CD4-positive, alpha-beta T cell treated with Interleukin-21 for 1 hour (primary cell): ENCODE data around the gene SFMBT1.

Source experiments
- DNase-seq: peaks from one replicate; pipeline ENCODE4 v3.0.0-alpha.2; 2020

The SFMBT1 gene

DNA sequence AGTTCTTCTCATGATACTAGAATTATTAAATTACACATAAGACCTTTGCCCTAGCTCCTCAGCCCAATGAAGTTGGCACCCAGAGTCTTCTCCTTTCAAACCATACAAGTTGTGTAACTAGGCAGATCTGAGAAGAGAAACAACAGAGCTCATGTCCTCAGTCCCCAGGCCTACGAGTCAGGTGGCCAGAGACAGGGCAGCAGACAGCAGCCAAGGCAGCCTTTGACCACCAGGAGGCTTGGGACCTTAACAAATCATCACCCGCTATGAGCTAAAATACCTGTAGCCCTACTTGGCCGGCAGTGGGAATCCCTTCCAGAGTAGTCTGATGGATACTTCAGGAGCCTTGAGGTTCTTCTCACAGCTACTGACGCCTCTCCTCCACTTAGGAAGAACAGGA is 166.8 kb downstream of the SFMBT1 start:
- DNase-seq: no peak

DNA sequence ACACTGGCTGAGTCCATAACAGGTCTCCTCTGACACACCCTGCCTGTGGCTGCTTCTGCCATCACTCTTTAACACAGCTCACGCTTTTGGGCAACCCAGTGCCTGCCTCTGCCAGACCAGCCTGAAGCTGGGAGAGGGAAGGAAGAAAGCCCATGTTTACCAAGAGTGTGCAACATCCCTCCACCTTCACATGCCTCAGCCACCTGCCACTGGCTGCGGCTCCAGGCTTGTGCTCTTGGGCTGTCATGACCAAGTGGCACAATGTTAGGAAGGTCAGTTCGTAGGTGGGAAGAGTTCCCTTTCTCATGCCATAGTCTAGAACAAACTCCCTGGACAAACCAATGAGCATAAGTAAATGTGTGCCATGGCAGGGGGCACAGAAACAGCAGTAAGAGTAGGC is 168.8 kb downstream of the SFMBT1 start:
- no peak for DNase-seq

- DNase-seq: no peak
Measured at GRCh38 chr3:52874864-52875587, 170.8 kb downstream of the SFMBT1 start.

DNA sequence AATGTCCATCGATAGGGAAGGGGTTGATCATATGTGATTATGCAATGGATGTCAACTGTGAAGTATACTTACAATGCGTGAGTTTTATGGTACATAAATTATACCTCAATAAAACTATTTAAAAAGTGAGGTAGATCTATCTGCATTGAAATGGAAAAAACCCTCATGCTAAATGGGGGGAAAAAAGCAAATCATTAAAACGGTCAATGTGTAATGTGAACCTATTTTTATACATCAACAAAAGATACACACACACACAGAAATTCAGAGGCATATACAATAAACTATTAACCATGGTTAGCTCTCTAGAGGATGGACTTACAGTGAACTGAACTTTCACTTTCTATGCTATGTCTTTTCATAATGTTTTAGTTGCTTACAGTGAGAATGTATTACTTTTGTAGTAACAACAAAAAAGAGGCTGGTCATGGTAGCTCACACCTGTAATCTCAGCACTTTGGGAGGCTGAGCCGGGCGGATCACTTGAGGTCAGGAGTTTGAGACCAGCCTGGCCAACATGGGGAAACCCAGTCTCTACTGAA is 171.6 kb downstream of the SFMBT1 start:
- DNase-seq: no peak

DNA sequence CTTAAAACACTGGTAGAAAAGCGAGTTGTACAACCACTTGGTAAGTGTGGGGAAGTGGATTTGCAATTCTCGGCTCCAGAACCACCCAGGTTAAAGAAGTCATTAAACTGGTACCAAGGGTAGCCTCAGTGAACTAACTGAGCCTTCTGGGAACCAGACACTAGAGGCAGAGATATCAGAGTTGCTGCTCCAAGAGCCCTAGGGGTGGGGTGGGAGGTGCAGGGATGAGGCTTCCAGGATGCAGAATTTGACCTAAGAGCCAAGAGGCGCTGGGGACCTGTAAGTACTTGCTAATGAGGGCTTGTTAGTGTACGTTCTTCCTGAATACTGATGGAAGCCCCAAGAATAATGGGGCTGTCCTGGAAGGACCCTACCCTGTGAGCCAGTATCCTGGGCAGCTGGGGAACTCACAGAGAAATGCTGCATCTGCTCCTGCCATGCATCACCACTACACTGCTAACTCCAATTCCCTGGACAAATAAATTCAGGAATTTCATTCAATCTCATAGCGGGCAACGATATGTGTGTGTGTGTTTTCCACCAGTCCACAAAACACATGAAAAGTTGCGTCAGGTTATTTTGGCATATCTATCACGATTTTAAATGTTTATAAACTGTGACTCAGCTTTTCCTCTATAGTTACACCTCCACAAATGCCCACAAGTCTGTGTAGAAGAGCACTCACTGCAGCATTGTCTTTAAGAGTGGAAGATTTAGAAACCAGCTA is 172.3 kb downstream of the SFMBT1 start:
- DNase-seq: no peak

GRCh38 chr3:52872245-52872644 is 173.6 kb downstream of the SFMBT1 start:
- no peak for DNase-seq

GRCh38 chr3:52871761-52872160 is 174.1 kb downstream of the SFMBT1 start:
- no peak for DNase-seq

- DNase-seq: no peak
Measured at GRCh38 chr3:52870471-52870870, 175.4 kb downstream of the SFMBT1 start.

GRCh38 chr3:52866427-52866826 is 179.4 kb downstream of the SFMBT1 start:
- DNase-seq: no peak

GRCh38 chr3:52865994-52866393 is 179.9 kb downstream of the SFMBT1 start:
- DNase-seq: no peak

- no peak for DNase-seq
Measured at GRCh38 chr3:52860424-52860768, 185.5 kb downstream of the SFMBT1 start.

DNA sequence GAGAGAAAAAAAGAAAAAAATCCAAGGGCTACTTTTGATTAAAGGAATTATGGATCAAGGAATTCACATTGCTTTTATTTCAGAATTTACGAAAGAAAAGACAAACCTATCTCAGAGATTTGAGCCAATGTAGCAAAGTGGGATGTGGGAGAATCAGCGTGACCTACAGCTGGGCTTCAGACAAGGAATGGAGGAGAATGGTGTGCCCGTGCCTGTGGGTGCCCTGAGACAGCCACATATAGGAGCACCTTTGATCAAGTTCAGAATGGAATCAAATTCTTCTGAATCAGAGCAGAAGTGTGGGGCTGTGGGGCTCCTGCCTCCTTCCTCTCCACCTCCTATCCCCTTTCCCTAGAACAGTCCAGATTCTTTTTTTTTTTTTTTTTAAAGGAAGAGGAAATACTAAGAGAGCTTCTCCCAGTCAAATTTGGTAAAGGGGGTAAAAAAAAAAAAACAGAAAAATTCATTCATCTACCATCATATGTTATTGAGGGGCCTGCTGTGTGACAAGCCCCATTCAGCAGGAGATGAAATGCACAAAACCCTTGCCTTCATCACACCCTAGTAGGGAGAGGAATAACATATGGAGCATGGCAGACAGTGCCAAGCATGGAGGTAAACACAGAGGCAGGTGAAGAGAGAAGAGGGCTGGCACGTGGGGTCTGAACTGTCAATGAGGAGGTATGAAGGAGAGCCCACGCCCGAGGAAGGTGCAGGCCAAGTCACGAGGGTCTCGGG is 186.0 kb downstream of the SFMBT1 start:
- DNase-seq: no peak

GRCh38 chr3:52857864-52858263 is 188.0 kb downstream of the SFMBT1 start:
- no peak for DNase-seq

- DNase-seq: no peak
Measured at GRCh38 chr3:52857133-52857532, 188.7 kb downstream of the SFMBT1 start.

DNA sequence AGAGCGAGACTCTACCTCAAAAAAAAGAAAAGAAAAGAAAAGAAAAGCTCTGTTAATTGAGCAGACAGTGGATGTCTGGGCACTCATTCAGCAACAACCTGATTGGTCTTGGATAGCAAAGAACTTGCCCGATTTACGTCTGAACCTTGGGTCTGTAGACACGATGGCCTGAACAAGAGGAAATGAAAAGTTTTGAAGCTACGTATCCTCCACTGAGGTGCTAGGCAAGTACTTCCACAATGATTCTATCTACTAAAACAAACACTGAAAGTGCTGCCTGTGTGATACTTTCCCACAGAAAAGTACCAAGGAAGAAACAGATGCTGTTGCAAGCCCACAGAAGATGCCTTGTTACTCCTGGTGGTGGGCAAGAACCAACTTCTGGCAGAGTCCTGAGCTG is 189.2 kb downstream of the SFMBT1 start:
- no peak for DNase-seq

GRCh38 chr3:52854013-52854412 is 191.9 kb downstream of the SFMBT1 start:
- DNase-seq: no peak
